Measurements from ENCODE around the gene PROSER1. TPM values are rescaled to one million over a fixed set of nuclear protein-coding genes. Genes with fewer than 3 reads are reported as not detected.
A peak's percentile ranks its signal among the peaks of the same experiment; 100 is the strongest.

The PROSER1 gene
- total and polyA plus RNA-seq, 9 of the 15 experiments (the other 6 are each of a cell fraction or from before 2014, with no cell fraction given) = 9.2 to 36.2 (median 10.4) TPM

- 0 out of 2 replicates have a peak, but pooled peaks have one; percentile 35 for TF ChIP-seq ZNF232 (CRISPR knock-in tag; IDR thresholded peaks at IDR 0.05)
- TF ChIP-seq STAT5B (CRISPR knock-in tag; IDR thresholded peaks at IDR 0.05) = no peak
- peak; percentile 81 for TF ChIP-seq ZSCAN29 (IDR thresholded peaks at IDR 0.05)
- TF ChIP-seq ZNF444 (CRISPR knock-in tag; IDR thresholded peaks at IDR 0.05) = no peak
- TF ChIP-seq ZNF707 (CRISPR knock-in tag; conservative IDR thresholded peaks at IDR 0.05) = no peak
- peak; percentile 42; the same call in 1 of the 2 replicates for TF ChIP-seq ARID4B (CRISPR knock-in tag; IDR thresholded peaks at IDR 0.05)
- TF ChIP-seq CREB3 (tag; conservative IDR thresholded peaks at IDR 0.05; ENCODE audit: low read depth) = no peak
- no peak for TF ChIP-seq SMARCA4 (IDR thresholded peaks at IDR 0.05)
- TF ChIP-seq CREB1 (IDR thresholded peaks at IDR 0.05) = no peak
- no peak for TF ChIP-seq CREB1 (CRISPR knock-in tag; IDR thresholded peaks at IDR 0.05)
- TF ChIP-seq MYNN (IDR thresholded peaks at IDR 0.05) = no peak
- TF ChIP-seq MYNN (CRISPR knock-in tag; IDR thresholded peaks at IDR 0.05) = no peak
- TF ChIP-seq HNRNPL (IDR thresholded peaks at IDR 0.05; ENCODE audit: low read depth, low read length) = no peak
- no peak for TF ChIP-seq DDX20 (tag; IDR thresholded peaks at IDR 0.05; ENCODE audit: low read depth)
- no peak for TF ChIP-seq TAF1 (IDR thresholded peaks at IDR 0.05; ENCODE audit: control insufficient read depth, extremely low read depth, insufficient read depth, low read length, severe bottlenecking)
Measured at GRCh38 chr13:39038569-39039030, 711 bp upstream of the PROSER1 start (continued).
